Esophagus muscularis mucosa (tissue), 4 donors: Measurements from ENCODE around the gene SIPA1L2.

Experiments used
- CTCF ChIP-seq, 3 experiments: fragments of 200-600 bp in 2 of 3; fragments of 450-650 bp in 1 of 3; sonication (generic) in 2 of 3; IDR thresholded peaks; one replicate each; pipeline ENCODE4 v1.5.1; 2017 to 2019; ENCODE audit warnings: antibody characterized with exemption in 3 of 3, mild to moderate bottlenecking in 2 of 3, moderate library complexity in 1 of 3
- EP300 ChIP-seq: sonication (generic); formaldehyde crosslinking; IDR thresholded peaks from one replicate; pipeline ENCODE4 v1.6.1; 2017; ENCODE audit warnings: antibody characterized with exemption
- POLR2AphosphoS5 ChIP-seq, 2 donors: sonication (generic); formaldehyde crosslinking; IDR thresholded peaks; one replicate each; pipeline ENCODE4 v1.6.1; 2017; ENCODE audit warnings: antibody characterized with exemption in 2 of 2

- TF ChIP-seq CTCF (IDR thresholded peaks at IDR 0.05) (no peak), EP300 (no peak), POLR2AphosphoS5 (IDR thresholded peaks at IDR 0.05) (no peak)
Observed at GRCh38 chr1:232610192-232610901, 19.6 kb downstream of the SIPA1L2 start.
